NOMO-1 treated with dmso at 0.1 percent for 144 hours (cell line): ENCODE measurements around the gene CPSF4L.

Experiments
- DNase-seq: peaks from one replicate; lab custom pipeline; 2025; ENCODE audit not compliant: unreplicated experiment; lab: John Stamatoyannopoulos, UW

The CPSF4L gene

GRCh38 chr17:73289549-73290254, 28.0 kb upstream of the CPSF4L start:
- no peak for DNase-seq

DNA sequence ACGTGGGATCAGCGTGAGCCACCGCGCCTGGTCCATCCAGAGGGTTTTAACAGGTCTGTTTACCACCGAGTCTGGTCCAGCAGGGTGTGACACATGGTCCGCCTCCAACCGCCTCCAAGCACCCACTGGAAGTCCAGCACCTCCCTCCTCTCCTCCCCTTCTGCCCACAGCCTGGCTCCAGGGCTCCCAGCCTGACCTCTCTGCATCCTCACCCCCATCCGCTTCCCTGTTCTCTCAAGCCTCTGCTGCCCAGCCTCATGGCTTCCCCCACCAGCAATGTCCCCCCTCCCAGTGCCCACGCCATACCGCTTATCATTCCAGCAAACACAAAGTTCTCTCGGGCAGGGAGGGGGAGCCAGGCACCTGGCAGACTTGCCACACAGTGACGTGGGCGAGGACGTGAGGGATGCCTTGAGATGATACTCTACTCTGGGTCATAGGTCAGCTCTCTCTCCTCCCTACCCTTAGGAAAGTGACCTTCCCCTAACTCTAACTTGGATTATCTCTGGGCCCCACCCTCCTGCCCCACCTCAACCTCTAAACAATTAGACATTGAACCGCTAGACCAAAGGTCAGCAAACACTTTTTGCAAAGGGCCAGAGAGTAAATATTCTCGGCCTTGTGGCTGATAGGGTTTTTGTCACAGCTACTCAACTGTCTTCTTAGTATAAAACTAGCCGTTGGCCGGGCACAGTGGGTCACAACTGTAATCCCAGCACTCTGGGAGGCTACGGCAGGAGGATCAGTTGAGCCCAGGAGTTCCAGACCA, 27.0 kb upstream of the CPSF4L start:
- no peak for DNase-seq

DNA sequence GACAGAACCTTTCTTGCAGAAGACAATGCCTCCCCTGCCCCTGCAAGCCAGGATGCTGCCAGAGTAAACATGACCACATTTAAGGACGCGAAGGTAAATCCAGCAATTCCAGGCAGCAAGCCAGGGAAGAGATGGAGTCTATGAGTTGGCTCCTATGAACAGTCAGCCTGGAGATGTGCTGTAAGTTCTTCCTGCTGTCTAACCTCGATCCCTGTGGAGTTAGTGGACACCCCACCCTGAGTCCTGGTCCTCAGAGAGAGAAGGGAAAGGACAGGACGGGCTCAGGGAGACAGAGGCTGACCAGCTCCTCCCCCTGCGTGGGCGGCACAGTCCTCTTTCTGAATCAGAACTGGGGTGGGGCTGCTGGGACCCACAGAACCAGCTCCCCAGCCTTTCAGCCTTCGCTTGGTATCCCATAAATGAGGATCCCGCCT, 25.2 kb upstream of the CPSF4L start:
- no peak for DNase-seq

DNA sequence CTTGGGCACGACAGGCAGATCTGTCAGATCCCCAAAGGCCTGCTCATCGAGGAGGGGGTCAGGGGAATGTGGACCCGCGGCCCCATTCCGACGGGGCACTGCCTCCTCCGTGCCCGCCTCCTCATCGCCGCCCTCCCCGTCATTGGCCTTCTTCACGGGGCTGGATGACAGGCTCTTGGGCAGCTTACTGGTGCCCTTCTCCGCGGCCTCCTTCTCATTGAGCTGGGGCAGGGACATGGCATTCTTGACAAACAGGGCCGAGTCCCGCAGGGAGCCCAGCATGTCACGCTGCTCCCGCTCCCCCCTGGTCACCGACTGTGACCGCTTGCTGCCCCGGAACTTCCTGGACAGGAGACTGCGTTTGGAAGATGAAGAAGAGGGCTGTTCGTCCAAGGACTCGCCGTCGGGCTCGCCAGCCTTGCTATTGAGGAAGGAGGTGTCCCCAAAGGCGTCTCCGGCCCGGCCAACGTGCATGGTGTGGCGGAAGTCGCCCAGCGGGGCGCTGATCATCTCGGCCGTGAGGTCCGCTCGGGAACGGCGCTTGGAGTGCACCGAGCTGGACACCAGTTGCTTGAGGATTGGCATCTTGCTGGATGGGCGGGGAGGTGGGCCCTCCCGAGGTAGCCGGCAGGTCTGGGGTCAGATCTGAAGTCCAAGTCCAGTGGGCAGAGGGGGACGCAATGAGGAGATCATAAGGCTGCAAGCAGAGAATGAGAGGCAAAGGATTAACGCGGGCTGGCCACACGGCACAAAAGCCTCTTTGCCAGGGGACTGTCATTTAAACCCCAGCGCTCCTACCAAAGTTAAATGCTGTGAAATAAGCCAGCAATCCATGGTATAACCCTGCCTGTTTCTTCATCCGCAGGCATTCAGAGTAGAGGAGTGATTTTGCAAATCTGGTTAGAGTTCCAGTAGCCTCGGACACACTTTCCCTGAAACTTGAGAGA, 24.5 kb upstream of the CPSF4L start:
- DNase-seq: no peak

DNA sequence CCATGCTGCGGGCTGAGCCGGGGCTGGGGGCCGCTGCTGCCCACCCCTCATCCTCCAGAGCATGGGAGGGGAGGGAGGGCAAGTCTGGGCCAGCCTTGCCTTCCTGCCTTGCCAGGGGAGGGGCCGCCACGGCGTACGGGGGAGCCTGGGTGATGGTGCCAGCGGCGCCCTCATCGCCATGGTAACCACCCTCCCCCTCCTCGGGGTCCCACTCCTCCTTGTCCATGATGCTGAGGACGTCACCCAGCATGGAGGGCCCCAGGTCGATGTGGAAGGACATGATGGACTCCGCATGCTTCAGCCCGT, 23.9 kb upstream of the CPSF4L start:
- no peak for DNase-seq

- DNase-seq: no peak
These were observed 23.4 kb upstream of the CPSF4L start for GRCh38 chr17:73284906-73285602.

DNA sequence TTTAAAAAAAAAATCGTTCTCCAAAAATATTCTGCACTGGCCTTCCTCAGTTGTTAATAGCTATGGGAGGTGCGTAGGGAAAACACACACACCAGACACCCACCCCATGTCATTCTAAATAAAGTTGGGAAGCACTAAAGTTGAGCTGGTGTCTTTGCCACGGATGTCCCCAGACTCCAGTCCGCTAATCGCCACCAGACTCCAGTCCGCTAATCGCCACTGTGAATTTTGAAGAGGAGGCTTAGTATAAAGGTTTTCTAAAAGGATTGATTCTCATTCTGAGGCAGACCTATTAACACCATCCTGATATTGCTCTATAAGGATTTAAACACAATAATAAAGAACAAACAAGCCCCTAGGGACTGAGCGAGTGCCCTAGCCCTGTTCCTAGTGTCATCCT, 22.7 kb upstream of the CPSF4L start:
- DNase-seq: no peak

- DNase-seq: no peak
These were observed 22.2 kb upstream of the CPSF4L start for GRCh38 chr17:73283841-73284282.

GRCh38 chr17:73283250-73283649, 21.6 kb upstream of the CPSF4L start:
- no peak for DNase-seq

- DNase-seq: no peak
These were observed 20.9 kb upstream of the CPSF4L start for GRCh38 chr17:73282629-73283028.

DNA sequence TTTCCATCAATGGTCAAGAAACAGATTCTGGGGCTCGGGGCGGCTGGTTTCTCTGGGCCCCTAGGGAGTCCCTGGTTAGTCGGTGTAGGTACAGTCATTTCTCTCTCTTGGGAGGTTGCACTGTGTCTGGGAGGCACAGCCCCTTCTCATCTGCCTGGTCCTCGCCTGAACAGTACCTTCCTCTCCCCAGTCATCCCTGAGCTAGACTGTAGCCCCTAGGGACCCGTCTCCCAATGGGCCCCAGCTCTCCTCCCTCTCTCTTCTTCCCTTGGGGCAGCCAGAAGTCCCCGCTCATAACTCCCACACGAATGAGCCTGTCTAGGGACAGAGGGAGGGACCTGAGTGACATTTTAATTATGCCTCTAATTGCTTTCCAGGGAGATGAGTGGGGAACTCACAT, 20.2 kb upstream of the CPSF4L start:
- no peak for DNase-seq

- no peak for DNase-seq
These were observed 18.5 kb upstream of the CPSF4L start for GRCh38 chr17:73280191-73280590.

- no peak for DNase-seq
These were observed 18.0 kb upstream of the CPSF4L start for GRCh38 chr17:73279704-73280103.

DNA sequence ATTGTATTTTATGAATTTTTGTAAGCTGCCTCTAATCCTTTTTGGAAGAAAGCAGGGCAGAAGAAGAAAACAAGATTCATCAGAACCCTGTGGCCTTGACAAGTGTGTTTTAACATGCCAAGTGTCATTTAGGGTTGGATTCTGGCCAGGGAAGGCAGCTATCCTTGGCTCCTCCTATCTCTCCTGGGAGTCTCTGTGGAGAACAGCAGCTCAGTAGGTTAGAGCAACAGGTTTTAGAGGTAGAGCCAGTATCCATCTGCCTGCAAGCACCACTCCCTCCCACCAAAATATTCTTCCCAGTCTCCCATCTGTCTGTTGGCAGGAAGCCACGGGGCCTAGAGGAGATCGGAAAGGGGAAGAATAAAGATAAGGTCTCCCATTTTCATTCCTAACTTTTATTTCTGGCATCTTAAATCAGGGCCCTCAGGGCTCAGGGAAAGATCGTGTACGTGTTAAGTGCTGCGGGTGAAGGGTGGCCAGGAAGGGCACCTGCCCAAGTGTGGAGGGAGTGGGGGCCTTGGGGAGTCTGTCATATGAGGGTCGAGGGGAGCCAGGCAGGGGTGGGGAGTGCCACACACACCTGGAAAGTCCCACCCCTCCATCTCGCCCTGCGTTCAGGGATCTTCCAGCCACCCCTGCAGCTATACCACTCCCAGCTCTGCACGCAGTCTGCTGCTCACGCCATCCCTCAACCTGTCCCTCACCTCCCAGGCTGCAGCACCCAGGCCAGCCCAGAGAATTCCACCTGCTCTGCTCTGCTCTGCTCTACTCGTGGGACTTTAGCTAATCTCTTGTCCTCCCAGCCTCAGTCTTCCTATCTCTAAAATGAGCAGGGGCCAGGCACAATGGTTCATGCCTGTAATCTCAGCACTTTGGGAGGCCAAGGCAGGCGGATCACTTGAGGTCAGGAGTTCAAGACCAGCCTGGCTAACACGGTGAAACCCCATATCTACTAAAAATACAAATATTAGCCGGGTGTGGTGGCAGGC, 17.1 kb upstream of the CPSF4L start:
- DNase-seq: no peak

DNA sequence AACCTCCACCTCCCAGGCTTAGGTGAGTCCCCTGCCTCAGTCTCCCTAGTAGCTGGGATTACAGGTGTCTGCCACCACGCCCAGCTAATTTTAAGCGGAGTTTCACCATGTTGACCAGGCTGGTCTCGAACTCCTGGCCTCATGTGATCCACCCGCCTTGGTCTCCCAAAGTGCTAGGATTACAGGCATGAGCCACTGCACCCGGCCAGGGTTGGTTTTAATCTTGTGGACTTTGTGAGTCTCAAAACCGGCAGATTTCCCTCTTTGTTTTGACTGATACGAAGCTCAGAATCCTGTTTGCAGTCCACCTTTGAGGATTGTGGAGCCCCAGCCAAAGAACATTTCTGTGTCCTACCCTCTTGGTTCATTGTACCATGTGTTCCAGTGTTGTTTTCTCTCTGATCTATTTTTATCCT, 16.4 kb upstream of the CPSF4L start:
- DNase-seq: no peak

DNA sequence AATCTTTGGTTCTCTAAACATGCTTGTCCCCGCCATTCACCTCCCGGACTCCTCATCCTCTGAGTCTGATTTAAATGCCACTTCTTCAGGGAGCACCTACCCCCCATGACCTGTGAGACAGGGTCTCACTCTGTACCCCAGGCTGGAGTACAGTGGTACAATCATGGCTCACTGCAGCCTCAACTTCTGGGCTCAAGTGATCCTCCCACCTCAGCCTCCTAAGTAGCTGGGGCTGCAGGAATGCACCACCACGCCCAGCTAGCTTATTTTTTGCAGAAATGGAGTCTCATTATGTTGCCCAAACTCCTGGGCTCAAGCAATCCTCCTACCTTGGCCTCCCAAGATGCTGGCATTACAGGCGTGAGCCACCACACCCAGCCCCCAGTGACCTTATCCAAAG, 12.8 kb upstream of the CPSF4L start:
- DNase-seq: no peak

DNA sequence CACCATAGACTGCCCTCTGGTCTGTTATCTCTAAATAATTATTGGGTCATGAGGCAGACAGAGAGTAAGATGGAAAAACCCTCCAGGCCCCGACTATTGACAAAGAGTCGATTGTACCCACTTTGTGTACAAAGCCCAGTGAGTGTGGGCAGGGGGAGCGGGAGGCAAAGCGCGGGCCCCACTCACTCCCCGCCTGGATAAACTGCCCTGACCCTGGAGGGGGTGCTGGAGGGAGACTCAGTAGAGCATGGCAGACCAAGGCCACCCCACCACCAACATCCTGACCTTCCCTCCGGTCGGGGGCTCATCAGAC, 11.2 kb upstream of the CPSF4L start:
- no peak for DNase-seq

DNA sequence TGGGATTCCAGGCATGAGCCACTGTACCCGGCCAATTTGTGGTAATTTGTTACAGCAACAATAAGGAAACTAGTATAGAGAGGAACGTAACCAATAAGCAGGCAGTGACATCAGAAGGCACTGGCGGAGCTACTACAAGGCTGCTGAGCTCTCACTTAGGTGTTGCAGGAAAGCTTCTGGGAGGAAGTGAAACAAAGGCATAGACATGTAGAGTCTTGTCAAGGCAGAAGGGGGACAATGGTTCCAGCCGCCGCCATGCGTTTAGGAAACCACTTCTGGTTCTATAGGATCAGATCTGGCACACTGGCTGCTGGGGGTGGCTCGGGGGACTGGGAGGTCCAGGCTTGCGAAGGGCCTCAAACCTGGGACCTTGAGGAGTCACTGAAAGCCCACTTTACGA, 9.4 kb upstream of the CPSF4L start:
- DNase-seq: peak; percentile 88

- DNase-seq: no peak
These were observed 8.1 kb upstream of the CPSF4L start for GRCh38 chr17:73269791-73270190.

GRCh38 chr17:73269329-73269615, 7.6 kb upstream of the CPSF4L start:
- no peak for DNase-seq
